PFSK-1 (cell line): ENCODE results near the gene COPB1.

Experiments used
- FOXP2 ChIP-seq: optimal IDR thresholded peaks from 2 replicates; pipeline ENCODE3; 2011; ENCODE audit warnings: borderline replicate concordance, control low read depth, inconsistent platforms; ENCODE audit not compliant: insufficient read depth; ENCODE audit errors: extremely low read length, extremely low read depth
- POLR2AphosphoS5 ChIP-seq: IDR thresholded peaks from 2 replicates; pipeline ENCODE4 v1.6.1; 2012; ENCODE audit warnings: low read depth, mild to moderate bottlenecking, control low read depth, low read length, moderate library complexity
- SIN3A ChIP-seq: IDR thresholded peaks from 2 replicates; pipeline ENCODE4 v1.6.1; 2012; ENCODE audit warnings: mild to moderate bottlenecking, low read length, moderate library complexity, borderline replicate concordance; ENCODE audit not compliant: insufficient read depth
- TAF1 ChIP-seq: IDR thresholded peaks from 2 replicates; pipeline ENCODE4 v1.6.1; 2012; ENCODE audit warnings: low read length, control low read depth, borderline replicate concordance; ENCODE audit not compliant: insufficient read depth
- TF ChIP-seq, protein P1 (sequence below), 2 experiments: IDR thresholded peaks; 2 replicates each; pipeline versions ENCODE4 v1.6.1 to v1.8.0; 2011 to 2012; ENCODE audit warnings: low read depth in 2 of 2, low read length in 2 of 2, control low read depth in 1 of 2, inconsistent platforms in 1 of 2, mild to moderate bottlenecking in 1 of 2, moderate library complexity in 1 of 2; ENCODE audit not compliant: insufficient read depth in 1 of 2

Gene COPB1

GRCh38 chr11:14411818-14412217, 87.8 kb downstream of the COPB1 start:
- TF ChIP-seq POLR2AphosphoS5 (no peak), FOXP2 (no peak), TAF1 (no peak), SIN3A (no peak)
- TF ChIP-seq, protein P1, sequence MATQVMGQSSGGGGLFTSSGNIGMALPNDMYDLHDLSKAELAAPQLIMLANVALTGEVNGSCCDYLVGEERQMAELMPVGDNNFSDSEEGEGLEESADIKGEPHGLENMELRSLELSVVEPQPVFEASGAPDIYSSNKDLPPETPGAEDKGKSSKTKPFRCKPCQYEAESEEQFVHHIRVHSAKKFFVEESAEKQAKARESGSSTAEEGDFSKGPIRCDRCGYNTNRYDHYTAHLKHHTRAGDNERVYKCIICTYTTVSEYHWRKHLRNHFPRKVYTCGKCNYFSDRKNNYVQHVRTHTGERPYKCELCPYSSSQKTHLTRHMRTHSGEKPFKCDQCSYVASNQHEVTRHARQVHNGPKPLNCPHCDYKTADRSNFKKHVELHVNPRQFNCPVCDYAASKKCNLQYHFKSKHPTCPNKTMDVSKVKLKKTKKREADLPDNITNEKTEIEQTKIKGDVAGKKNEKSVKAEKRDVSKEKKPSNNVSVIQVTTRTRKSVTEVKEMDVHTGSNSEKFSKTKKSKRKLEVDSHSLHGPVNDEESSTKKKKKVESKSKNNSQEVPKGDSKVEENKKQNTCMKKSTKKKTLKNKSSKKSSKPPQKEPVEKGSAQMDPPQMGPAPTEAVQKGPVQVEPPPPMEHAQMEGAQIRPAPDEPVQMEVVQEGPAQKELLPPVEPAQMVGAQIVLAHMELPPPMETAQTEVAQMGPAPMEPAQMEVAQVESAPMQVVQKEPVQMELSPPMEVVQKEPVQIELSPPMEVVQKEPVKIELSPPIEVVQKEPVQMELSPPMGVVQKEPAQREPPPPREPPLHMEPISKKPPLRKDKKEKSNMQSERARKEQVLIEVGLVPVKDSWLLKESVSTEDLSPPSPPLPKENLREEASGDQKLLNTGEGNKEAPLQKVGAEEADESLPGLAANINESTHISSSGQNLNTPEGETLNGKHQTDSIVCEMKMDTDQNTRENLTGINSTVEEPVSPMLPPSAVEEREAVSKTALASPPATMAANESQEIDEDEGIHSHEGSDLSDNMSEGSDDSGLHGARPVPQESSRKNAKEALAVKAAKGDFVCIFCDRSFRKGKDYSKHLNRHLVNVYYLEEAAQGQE (IDR thresholded peaks at IDR 0.05; ENCODE audit: insufficient read depth in 1 of 2, low read depth in 2 of 2, low read length in 2 of 2) = no peak

GRCh38 chr11:14409891-14410290, 89.7 kb downstream of the COPB1 start:
- TF ChIP-seq SIN3A (no peak), TAF1 (no peak), FOXP2 (no peak), POLR2AphosphoS5 (no peak)
- TF ChIP-seq, protein P1 (IDR thresholded peaks at IDR 0.05; ENCODE audit: insufficient read depth in 1 of 2, low read depth in 2 of 2, low read length in 2 of 2) = no peak

- TF ChIP-seq SIN3A (no peak), TAF1 (no peak), POLR2AphosphoS5 (no peak), FOXP2 (no peak)
- TF ChIP-seq, protein P1 (IDR thresholded peaks at IDR 0.05; ENCODE audit: insufficient read depth in 1 of 2, low read depth in 2 of 2, low read length in 2 of 2) = no peak
Observed at GRCh38 chr11:14408612-14409011, 91.0 kb downstream of the COPB1 start.
